ENCODE results near the gene CNOT6. TPM values are rescaled to one million over a fixed set of nuclear protein-coding genes. Genes with fewer than 3 reads are reported as not detected.

CNOT6 gene
- total RNA-seq, 4 donors from 2014 or later: 11.0 to 17.8 (median 15.0) TPM

GRCh38 chr5:180583738-180584137, 89.6 kb downstream of the CNOT6 start:
- H3K27ac ChIP-seq: no peak overlapping the region
- no peaks in the 10 kb centered on the region for H3K36me3 ChIP-seq
- DNase-seq (ENCODE audit: low spot score in 2 of 2): no peak
- TF ChIP-seq EP300 (IDR thresholded peaks at IDR 0.05) (no peak), POLR2AphosphoS5 (IDR thresholded peaks at IDR 0.05) (no peak), POLR2A (IDR thresholded peaks at IDR 0.05) (no peak), CTCF (IDR thresholded peaks at IDR 0.05) (no peak)
- no peaks in the 10 kb centered on the region for H3K4me1 ChIP-seq
- H3K9me3 ChIP-seq: peaks cover 4% of the 10 kb centered on the region
- no peak overlapping the region for H3K4me3 ChIP-seq
- peaks cover 8% of the 10 kb centered on the region for H3K27me3 ChIP-seq
- 72% methylated on average over 2 of the region's 2 CpGs for WGBS

DNA sequence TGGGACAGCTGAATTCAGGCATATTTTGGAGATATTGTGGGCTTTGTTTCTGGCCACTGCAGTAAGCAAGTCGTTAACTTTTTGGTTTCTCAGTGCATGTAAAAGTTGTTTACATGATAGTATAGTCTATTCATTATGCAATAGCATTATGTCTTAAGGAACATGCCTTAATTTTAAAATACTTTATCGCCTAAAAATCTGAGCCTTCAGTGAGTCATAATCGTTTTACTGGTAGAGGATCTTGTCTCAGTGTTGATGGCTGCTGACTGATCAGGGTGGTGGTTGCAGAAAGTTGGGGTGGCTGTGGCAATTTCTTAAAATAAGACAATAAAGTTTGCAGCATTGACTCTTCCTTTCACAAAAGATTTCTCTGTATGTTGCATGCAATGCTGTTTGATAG, 92.0 kb downstream of the CNOT6 start:
- DNase-seq (ENCODE audit: low spot score in 2 of 2): no peak
- Histone ChIP-seq H3K27ac (no peak overlapping the region), H3K4me3 (no peak overlapping the region), H3K4me1 (peaks cover 13% of the 10 kb centered on the region), H3K36me3 (no peaks in the 10 kb centered on the region), H3K9me3 (peaks cover 4% of the 10 kb centered on the region), H3K27me3 (peaks cover 32% of the 10 kb centered on the region)
- WGBS: 82% methylated on average over 3 of the region's 3 CpGs
- TF ChIP-seq EP300 (IDR thresholded peaks at IDR 0.05) (no peak), POLR2A (IDR thresholded peaks at IDR 0.05) (no peak), POLR2AphosphoS5 (IDR thresholded peaks at IDR 0.05) (no peak)

- Histone ChIP-seq H3K36me3 (no peaks in the 10 kb centered on the region), H3K4me1 (peaks cover 15% of the 10 kb centered on the region), H3K27ac (no peak overlapping the region), H3K9me3 (peaks cover 4% of the 10 kb centered on the region), H3K4me3 (no peak overlapping the region), H3K27me3 (peaks cover 39% of the 10 kb centered on the region)
- no peak for DNase-seq (ENCODE audit: low spot score in 2 of 2)
- 92% methylated on average over 10 of the region's 10 CpGs for whole genome bisulfite sequencing
- no peak for TF ChIP-seq POLR2A (IDR thresholded peaks at IDR 0.05)
- no peak for TF ChIP-seq CTCF (IDR thresholded peaks at IDR 0.05)
- TF ChIP-seq EP300 (IDR thresholded peaks at IDR 0.05): no peak
- no peak for TF ChIP-seq POLR2AphosphoS5 (IDR thresholded peaks at IDR 0.05)
Observed at GRCh38 chr5:180586870-180587269, 92.7 kb downstream of the CNOT6 start.

DNA sequence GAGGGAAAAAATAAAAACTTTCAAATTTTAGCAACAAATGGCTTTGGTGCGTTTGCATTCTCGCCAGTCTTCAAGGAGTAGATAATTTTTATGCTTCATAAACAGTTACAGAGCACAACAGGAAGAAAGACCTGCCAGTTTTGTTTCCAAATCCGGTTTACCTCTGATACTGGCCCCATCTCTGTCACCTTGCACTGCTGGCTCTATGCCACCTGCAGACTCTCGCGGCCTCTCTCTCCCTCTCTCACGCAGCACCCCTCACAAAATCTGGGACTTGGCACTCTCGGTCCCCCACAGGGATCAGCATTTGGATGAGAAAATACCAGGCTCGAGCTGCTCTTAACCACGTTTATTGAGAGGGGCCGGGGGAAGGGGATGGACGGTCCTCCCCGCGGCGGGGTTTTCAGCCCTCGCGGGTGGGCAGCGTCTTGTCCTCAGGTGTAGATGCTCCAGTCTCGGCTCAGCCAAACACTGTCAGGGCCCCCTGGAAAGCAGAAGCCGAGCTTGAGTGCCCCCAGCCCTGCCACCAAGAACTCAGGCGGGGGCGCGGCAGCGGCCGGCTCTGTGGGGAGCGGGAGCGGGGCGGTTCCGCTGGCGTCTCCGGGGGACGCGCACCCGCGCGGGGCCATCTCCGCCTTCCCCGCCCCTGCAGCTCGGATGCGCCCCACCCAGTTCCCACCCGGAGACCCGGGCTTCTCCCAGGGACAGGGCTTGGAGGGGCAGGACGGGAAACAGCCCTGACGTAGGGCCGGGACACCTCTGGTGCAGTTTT, 95.8 kb downstream of the CNOT6 start:
- Histone ChIP-seq H3K9me3 (peaks cover 4% of the 10 kb centered on the region), H3K27me3 (peaks cover 61% of the 10 kb centered on the region), H3K4me1 (peaks cover 15% of the 10 kb centered on the region), H3K36me3 (no peaks in the 10 kb centered on the region), H3K4me3 (peak overlapping the region; percentile 34), H3K27ac (no peak overlapping the region)
- no peak for TF ChIP-seq POLR2A (IDR thresholded peaks at IDR 0.05)
- TF ChIP-seq EP300 (IDR thresholded peaks at IDR 0.05): no peak
- no peak for TF ChIP-seq POLR2AphosphoS5 (IDR thresholded peaks at IDR 0.05)
- TF ChIP-seq CTCF (IDR thresholded peaks at IDR 0.05): no peak
- no peak for DNase-seq (ENCODE audit: low spot score in 2 of 2)
- WGBS: 4% methylated on average over 17 of the region's 44 CpGs

GRCh38 chr5:180590543-180591310, 96.5 kb downstream of the CNOT6 start:
- Histone ChIP-seq H3K4me3 (peak overlapping the region; percentile 34), H3K36me3 (no peaks in the 10 kb centered on the region), H3K4me1 (peaks cover 15% of the 10 kb centered on the region), H3K9me3 (no peaks in the 10 kb centered on the region), H3K27me3 (peaks cover 61% of the 10 kb centered on the region), H3K27ac (no peak overlapping the region)
- no peak for DNase-seq (ENCODE audit: low spot score in 2 of 2)
- 3% methylated on average over 32 of the region's 63 CpGs for WGBS
- TF ChIP-seq CTCF (IDR thresholded peaks at IDR 0.05) (no peak), EP300 (IDR thresholded peaks at IDR 0.05) (no peak), POLR2A (IDR thresholded peaks at IDR 0.05) (no peak), POLR2AphosphoS5 (IDR thresholded peaks at IDR 0.05) (no peak)

All from suprapubic skin (tissue), 4 donors.